Stimulated activated CD4-positive, alpha-beta T cell treated with anti-CD3 and anti-CD28 coated beads, TNF-alpha, amount 100 ng/mL, for 4 hours (primary cell): ENCODE measurements around the gene GPC3.
"Not testable (repeated sequence)": the region's sequence is repeated elsewhere in the genome, so short reads cannot be mapped to it uniquely, and the experiment has no call there.

Source experiments
- DNase-seq, 3 experiments: peaks; one replicate each; pipeline ENCODE4 v3.0.0-alpha.2; 2020; ENCODE audit warnings: low read depth in 3 of 3

GPC3 gene

GRCh38 chrX:133985164-133985966 lies at the start of gene GPC3:
TSS of gene GPC3 (minus strand) at chrX:133985594.
- DNase-seq = peak; percentile 1 to 32 (median 12)

- DNase-seq = no peak
Observed at GRCh38 chrX:134032441-134032840, 47.0 kb upstream of the GPC3 start.

GRCh38 chrX:134026565-134027311 lies 41.3 kb upstream of the GPC3 start:
- peak in 1 of 3 experiments; percentile 1 for DNase-seq

- DNase-seq = no peak
Observed at GRCh38 chrX:134025986-134026545, 40.7 kb upstream of the GPC3 start.

- DNase-seq = no peak
Observed at GRCh38 chrX:134024686-134025377, 39.4 kb upstream of the GPC3 start.

GRCh38 chrX:134023851-134024281 lies 38.5 kb upstream of the GPC3 start:
- no peak for DNase-seq

- DNase-seq = no peak
Observed at GRCh38 chrX:134020910-134021309, 35.5 kb upstream of the GPC3 start.

GRCh38 chrX:134019567-134020206 lies 34.3 kb upstream of the GPC3 start:
- DNase-seq = no peak

GRCh38 chrX:134016309-134016708 lies 30.9 kb upstream of the GPC3 start:
- not testable (repeated sequence) for DNase-seq

GRCh38 chrX:134015510-134015909 lies 30.1 kb upstream of the GPC3 start:
- DNase-seq = not testable (repeated sequence)

- DNase-seq = no peak
Observed at GRCh38 chrX:134013524-134013923, 28.1 kb upstream of the GPC3 start.

GRCh38 chrX:134013092-134013497 lies 27.7 kb upstream of the GPC3 start:
- no peak for DNase-seq

- no peak for DNase-seq
Observed at GRCh38 chrX:134010690-134011089, 25.3 kb upstream of the GPC3 start.

GRCh38 chrX:134007716-134008115 lies 22.3 kb upstream of the GPC3 start:
- no peak for DNase-seq

GRCh38 chrX:134006484-134007161 lies 21.2 kb upstream of the GPC3 start:
- DNase-seq = no peak

GRCh38 chrX:134004084-134004483 lies 18.7 kb upstream of the GPC3 start:
- DNase-seq = no peak

GRCh38 chrX:134002921-134003615 lies 17.7 kb upstream of the GPC3 start:
- DNase-seq = no peak

GRCh38 chrX:134000260-134001245 lies 15.2 kb upstream of the GPC3 start:
- no peak for DNase-seq
